NCI-H2196 (cell line): ENCODE data around the gene BATF3.
"Not testable (repeated sequence)": the region's sequence is repeated elsewhere in the genome, so short reads cannot be mapped to it uniquely, and the experiment has no call there.

Experiments used
- DNase-seq: peaks from one replicate; lab custom pipeline; 2025; ENCODE audit not compliant: unreplicated experiment; lab: John Stamatoyannopoulos, UW

Gene BATF3

GRCh38 chr1:212699625-212700222 lies at the start of gene BATF3:
TSS of gene BATF3 (minus strand) at chr1:212699840. CDS start at chr1:212699762, 78 bp downstream.
- DNase-seq: peak; percentile 36

GRCh38 chr1:212746546-212746945 lies 46.9 kb upstream of the BATF3 start:
- DNase-seq: no peak

GRCh38 chr1:212745303-212745702 lies 45.7 kb upstream of the BATF3 start:
- DNase-seq: no peak

- DNase-seq: no peak
Measured at GRCh38 chr1:212743901-212744475, 44.3 kb upstream of the BATF3 start.

- DNase-seq: no peak
Measured at GRCh38 chr1:212738330-212738729, 38.7 kb upstream of the BATF3 start.

GRCh38 chr1:212737559-212737958 lies 37.9 kb upstream of the BATF3 start:
- DNase-seq: no peak

- DNase-seq: no peak
Measured at GRCh38 chr1:212733109-212733508, 33.5 kb upstream of the BATF3 start.

GRCh38 chr1:212731630-212732029 lies 32.0 kb upstream of the BATF3 start:
- DNase-seq: no peak

GRCh38 chr1:212728606-212729005 lies 29.0 kb upstream of the BATF3 start:
- DNase-seq: no peak

GRCh38 chr1:212727386-212728181 lies 27.9 kb upstream of the BATF3 start:
- DNase-seq: no peak

- DNase-seq: not testable (repeated sequence)
Measured at GRCh38 chr1:212724679-212725078, 25.0 kb upstream of the BATF3 start.

- DNase-seq: no peak
Measured at GRCh38 chr1:212722270-212722957, 22.8 kb upstream of the BATF3 start.

GRCh38 chr1:212721388-212722247 lies 22.0 kb upstream of the BATF3 start:
- DNase-seq: peak; percentile 25

- DNase-seq: no peak
Measured at GRCh38 chr1:212719633-212720032, 20.0 kb upstream of the BATF3 start.

GRCh38 chr1:212718499-212718898 lies 18.9 kb upstream of the BATF3 start:
- DNase-seq: no peak

- DNase-seq: no peak
Measured at GRCh38 chr1:212716161-212716560, 16.5 kb upstream of the BATF3 start.

GRCh38 chr1:212713465-212714136 lies 14.0 kb upstream of the BATF3 start:
- DNase-seq: no peak

- no peak for DNase-seq
Measured at GRCh38 chr1:212712451-212713303, 13.0 kb upstream of the BATF3 start.

GRCh38 chr1:212711974-212712373 lies 12.3 kb upstream of the BATF3 start:
- not testable (repeated sequence) for DNase-seq
